Loucy (cell line): Measurements from ENCODE around the gene AP3D1.

Experiments used
- EZH2phosphoT487 ChIP-seq: fragments of 200-600 bp; IDR thresholded peaks from 2 replicates; pipeline ENCODE4 v1.6.1; 2018; ENCODE audit warnings: antibody characterized with exemption, mild to moderate bottlenecking, moderate library complexity, borderline replicate concordance
- TF ChIP-seq, protein P1 (sequence below): fragments of 200-600 bp; sonication (generic); conservative IDR thresholded peaks from 2 replicates; pipeline ENCODE4 v1.5.1; 2014; ENCODE audit warnings: mild to moderate bottlenecking, antibody characterized with exemption, low read length

DNA sequence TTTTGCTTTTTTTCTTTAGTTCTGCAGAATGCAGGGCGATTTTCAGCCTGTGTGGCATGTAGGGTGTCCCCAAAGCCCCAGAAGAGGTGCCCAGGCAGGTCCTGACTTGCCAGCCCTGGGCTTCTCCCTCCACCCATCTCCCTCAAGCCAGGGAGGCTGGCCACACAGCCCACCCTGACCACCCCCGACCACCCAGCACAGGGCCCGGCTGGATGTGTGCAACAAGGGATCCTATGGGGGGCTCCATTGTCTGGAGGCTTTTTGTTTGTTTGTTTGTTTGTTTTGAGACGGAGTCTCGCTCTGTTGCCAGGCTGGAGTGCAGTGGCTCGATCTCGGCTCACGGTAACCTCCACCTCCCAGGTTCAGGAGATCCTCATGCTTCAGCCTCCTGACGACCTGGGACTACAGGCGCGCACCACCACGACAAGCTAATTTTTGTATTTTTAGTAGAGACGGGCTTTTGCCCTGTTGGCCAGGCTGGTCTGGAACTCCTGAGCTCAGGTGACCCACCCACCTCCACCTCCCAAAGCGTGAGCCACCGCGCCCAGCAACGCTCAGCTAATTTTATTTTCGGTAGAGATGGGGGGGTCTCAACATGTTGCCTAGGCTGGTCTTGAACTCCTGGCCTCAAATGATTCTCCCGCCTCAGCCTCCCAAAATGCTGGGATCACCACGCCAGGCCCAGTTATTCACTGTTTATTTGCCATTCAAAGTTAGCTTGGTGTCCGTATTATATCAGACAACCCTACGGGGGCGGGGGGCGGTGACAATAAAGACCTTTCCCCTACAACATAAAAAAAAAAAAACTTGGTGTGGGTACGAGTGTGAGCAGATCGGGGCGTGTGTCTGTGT, 92.6 kb downstream of the AP3D1 start:
- TF ChIP-seq, protein P1, sequence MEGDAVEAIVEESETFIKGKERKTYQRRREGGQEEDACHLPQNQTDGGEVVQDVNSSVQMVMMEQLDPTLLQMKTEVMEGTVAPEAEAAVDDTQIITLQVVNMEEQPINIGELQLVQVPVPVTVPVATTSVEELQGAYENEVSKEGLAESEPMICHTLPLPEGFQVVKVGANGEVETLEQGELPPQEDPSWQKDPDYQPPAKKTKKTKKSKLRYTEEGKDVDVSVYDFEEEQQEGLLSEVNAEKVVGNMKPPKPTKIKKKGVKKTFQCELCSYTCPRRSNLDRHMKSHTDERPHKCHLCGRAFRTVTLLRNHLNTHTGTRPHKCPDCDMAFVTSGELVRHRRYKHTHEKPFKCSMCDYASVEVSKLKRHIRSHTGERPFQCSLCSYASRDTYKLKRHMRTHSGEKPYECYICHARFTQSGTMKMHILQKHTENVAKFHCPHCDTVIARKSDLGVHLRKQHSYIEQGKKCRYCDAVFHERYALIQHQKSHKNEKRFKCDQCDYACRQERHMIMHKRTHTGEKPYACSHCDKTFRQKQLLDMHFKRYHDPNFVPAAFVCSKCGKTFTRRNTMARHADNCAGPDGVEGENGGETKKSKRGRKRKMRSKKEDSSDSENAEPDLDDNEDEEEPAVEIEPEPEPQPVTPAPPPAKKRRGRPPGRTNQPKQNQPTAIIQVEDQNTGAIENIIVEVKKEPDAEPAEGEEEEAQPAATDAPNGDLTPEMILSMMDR, result no peak
- TF ChIP-seq EZH2phosphoT487, result no peak
